Fibroblast of mammary gland (primary cell): ENCODE data around the gene RASSF7.

Experiments
- DNase-seq: peaks from one replicate; pipeline ENCODE4 v3.0.0-alpha.2; 2010; ENCODE audit warnings: low read depth
- H3K4me3 ChIP-seq: 2 replicates; pipeline ENCODE4 v1.5.1; 2011; ENCODE audit warnings: low read depth, mild to moderate bottlenecking, low read length, moderate library complexity; ENCODE audit not compliant: control insufficient read depth
- TF ChIP-seq, protein P1 (sequence below): conservative IDR thresholded peaks from 2 replicates; pipeline ENCODE4 v1.5.1; 2011; ENCODE audit warnings: low read depth, low read length, inconsistent platforms; ENCODE audit not compliant: control insufficient read depth, insufficient read depth

Gene RASSF7

DNA sequence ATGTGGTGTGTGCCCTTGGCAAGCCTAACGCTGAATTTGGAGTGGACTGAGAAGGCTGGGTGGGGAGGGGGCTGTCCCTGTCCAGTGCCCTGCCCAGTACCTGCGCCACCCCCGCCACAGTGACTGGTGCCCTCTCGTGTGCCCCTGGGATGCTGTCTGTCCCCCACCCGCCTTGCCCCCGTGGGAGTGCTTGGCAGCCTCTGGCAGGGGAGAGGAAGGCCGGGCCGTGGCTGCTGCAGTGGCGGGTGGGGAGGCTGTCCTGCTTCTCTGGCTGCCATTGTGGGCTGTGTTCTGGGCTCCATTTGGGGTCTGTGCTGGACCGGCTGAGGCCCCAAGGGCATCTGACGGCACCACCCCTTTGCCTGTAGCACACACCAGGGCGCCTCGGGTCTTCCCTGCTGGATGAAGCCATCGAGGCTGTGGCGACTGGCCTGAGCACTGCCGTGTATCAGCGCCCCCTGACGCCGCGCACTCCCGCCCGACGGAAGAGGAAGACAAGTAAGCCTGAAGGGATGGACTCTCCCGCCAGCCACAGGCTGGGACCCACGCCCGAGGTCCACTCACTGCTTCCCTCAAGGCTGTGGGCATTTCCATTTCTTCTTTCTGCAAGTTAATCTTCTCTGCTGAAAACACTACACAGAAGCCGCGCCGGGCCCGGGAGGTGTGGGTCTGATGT, 37.4 kb downstream of the RASSF7 start:
- TF ChIP-seq, protein P1, sequence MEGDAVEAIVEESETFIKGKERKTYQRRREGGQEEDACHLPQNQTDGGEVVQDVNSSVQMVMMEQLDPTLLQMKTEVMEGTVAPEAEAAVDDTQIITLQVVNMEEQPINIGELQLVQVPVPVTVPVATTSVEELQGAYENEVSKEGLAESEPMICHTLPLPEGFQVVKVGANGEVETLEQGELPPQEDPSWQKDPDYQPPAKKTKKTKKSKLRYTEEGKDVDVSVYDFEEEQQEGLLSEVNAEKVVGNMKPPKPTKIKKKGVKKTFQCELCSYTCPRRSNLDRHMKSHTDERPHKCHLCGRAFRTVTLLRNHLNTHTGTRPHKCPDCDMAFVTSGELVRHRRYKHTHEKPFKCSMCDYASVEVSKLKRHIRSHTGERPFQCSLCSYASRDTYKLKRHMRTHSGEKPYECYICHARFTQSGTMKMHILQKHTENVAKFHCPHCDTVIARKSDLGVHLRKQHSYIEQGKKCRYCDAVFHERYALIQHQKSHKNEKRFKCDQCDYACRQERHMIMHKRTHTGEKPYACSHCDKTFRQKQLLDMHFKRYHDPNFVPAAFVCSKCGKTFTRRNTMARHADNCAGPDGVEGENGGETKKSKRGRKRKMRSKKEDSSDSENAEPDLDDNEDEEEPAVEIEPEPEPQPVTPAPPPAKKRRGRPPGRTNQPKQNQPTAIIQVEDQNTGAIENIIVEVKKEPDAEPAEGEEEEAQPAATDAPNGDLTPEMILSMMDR = no peak
- no peak overlapping the region for H3K4me3 ChIP-seq
- DNase-seq = no peak

DNA sequence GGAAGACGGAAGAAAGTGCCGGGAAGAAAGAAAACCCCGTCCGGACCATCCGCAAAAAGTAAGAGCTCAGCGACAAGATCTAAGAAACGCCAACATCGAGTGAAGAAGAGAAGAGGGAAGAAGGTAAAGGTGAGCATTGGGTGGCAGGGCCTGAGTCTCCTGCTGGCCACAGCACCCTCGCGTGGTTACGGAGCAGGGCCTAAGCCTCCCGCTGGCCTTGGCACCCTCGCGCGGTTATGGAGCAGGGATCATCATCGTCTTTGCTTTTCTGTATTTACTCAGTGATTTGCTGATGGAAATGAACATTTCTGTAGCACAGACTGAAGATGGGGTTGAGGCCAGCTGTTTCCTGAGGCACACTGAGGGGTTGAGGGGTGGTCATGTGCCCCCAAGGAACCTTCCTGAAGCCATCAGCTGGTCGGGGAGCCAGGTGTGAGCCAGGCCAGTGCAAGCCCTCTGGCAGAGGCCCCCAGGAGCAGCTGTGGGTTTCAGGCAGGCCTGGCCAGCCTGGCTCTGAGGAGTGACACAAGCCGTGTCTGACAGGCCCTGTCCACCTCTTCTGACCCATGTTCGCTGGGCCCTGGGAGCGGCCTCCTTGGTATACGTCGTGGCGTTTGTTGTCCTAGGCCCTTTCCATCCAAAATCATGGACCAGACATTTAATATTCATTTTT, 40.9 kb downstream of the RASSF7 start:
- DNase-seq = no peak

DNA sequence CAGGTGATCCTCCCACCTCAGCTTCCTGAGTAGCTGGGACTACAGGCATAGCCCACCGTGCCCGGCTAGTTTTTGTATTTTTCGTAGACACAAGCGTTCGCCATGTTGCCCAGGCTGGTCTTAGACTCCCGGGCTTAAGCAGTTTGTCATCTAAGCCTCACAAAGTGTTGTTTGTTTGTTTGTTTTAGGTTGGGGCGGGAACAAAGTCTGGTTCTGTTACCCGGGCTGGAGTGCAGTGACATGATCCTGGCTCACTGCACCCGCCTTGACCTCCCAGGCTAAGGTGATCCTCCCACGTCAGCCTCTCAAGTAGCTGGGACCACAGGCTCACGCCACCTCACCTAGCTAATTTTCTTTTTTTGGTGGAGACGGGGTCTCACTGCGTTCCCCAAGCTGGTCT, 42.4 kb downstream of the RASSF7 start:
- TF ChIP-seq, protein P1 = no peak
- DNase-seq = no peak
- no peak overlapping the region for H3K4me3 ChIP-seq

More for the DNA sequence above, 40.9 kb downstream of the RASSF7 start:
- TF ChIP-seq, protein P1 = no peak
- no peak overlapping the region for H3K4me3 ChIP-seq

DNA sequence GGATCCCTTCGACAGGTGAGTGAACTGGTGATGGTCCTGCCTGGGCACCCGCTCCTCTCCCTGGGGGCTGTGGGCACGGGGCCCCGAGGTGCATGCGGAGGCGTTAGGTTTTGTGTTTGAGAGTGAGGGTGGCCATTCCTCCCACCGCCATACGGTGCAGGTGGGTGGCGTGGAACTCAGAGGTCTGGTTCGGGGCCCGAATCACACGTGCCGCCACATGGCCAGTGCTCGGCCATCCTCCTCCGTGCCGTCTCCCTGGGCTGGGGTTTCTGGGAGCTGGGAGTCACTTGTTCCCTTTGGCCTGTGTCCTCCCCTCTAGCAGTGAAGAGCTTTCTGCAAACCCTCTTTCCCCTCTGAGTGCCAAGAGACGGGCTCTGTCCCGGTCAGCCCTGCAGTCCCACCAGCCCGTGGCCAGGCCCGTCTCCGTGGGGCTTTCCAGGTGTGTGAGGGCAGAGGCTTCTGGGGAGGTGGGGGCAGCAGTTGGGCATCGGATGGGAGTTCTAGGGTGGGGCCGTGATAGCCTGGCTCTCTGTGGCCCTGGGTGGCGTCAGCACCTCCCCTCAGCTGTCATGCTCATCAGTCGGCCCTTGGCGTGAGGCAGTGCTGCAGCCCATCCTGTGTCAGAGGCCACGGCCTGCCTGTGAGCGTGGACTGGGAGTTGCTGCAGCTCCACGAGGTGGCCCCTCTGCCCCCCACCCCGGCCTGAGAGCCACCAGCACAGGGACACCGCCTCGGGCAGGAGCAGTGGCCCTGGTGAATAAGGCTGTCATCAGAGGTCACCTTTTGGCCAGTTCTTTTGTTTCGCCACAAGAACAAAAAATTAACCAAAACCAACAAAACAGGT, 44.7 kb downstream of the RASSF7 start:
- no peak overlapping the region for H3K4me3 ChIP-seq
- TF ChIP-seq, protein P1 = no peak
- no peak for DNase-seq

DNA sequence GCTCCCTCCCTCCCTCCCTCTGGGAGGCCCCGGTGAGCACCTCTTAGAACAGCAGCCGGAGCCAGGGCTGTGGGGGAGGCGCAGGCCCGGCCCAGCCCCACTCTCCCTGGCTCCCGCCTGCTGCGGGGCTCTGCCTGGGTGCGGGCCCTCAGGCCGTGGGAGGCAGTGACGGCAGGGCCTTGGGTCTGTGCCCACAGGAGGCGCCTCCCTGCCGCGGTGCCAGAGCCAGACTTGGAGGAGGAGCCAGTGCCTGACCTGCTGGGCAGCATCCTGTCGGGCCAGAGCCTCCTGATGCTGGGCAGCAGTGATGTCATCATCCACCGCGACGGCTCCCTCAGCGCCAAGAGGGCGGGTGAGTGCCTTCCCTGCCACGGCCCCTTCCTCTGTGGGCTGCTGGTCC, 45.5 kb downstream of the RASSF7 start:
- TF ChIP-seq, protein P1 = no peak
- H3K4me3 ChIP-seq = no peak overlapping the region
- peak; percentile 76 for DNase-seq

DNA sequence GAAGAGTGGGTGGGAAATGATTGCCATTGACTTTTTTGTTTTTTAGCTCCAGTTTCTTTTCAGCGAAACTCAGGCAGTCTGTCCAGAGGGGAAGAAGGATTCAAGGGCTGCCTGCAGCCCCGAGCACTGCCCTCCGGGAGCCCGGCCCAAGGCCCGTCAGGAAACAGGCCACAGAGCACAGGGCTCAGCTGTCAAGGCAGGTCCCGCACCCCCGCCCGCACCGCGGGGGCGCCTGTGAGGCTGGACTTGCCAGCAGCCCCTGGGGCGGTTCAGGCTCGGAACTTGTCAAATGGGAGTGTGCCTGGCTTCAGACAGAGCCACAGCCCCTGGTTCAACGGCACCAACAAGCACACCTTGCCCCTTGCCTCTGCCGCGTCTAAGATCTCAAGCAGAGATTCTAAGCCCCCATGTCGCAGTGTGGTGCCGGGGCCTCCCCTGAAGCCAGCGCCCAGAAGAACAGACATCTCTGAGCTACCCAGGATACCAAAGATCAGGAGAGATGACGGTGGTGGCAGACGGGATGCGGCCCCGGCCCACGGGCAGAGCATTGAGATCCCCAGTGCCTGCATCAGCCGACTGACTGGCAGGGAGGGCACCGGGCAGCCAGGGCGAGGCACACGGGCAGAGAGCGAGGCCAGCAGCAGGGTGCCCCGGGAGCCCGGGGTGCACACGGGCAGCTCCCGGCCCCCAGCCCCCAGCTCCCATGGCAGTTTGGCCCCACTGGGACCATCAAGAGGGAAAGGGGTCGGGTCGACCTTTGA, 46.4 kb downstream of the RASSF7 start:
- TF ChIP-seq, protein P1 = no peak
- H3K4me3 ChIP-seq = no peak overlapping the region
- DNase-seq = no peak
